ENCODE results near the gene RERE. TPM values are rescaled to one million over a fixed set of nuclear protein-coding genes. Genes with fewer than 3 reads are reported as not detected.

The RERE gene
- total and polyA plus RNA-seq, 2 experiments from 2014 or later = 39.8 to 62.8 TPM

DNA sequence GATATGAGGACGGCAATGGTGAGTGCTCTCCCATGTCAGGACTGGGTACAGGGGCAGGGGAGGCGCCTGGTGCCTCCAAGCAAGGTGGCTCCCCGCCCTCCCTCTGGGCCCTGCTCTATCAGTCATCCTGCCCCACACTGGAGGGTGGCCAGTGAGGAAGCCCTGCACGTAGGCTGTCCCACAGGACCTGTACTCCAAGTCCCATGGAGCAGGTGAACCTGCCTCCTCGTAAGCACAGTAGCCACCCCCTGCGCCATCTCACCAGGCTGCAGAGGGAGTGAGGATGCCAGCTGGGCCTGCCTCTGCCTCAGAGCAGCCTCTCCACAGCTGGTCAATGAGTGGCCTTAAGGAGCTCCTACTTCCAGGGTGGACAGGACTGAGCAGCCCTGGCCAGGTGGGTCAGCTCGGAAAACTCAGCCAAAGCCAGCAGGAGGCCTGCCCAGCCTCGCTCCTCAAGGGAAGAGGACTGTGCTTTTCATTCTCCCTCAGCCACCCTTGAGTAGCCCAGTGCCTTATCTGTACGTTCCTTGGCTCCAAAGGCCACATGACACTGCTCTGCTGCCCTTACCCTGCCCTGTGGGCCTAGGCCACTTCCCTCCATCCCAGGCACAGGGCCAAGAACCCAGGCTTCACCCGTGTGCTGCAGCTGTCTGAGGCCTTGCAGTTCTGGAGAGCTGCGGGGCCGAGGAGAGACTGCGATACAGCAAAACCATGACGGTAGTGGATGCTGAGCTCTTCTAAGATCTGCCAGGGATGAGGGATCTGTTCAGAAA, 459.9 kb downstream of the RERE start:
- H3K4me3 ChIP-seq = no peak overlapping the region
- peaks cover 3% of the 10 kb centered on the region for H3K79me2 ChIP-seq
- H3K9me2 ChIP-seq (replicated peaks; ENCODE audit: insufficient read depth) = no peaks in the 10 kb centered on the region
- 96% methylated on average over 14 of the region's 14 CpGs for WGBS (ENCODE audit: low lambda C conversion rate, missing lambda C conversion rate)
- H3K4me1 ChIP-seq (ENCODE audit: insufficient read depth) = no peaks in the 10 kb centered on the region
- H4K20me1 ChIP-seq (ENCODE audit: insufficient read depth, poor library complexity, severe bottlenecking) = peaks cover 12% of the 10 kb centered on the region
- no peaks in the 10 kb centered on the region for H3K27me3 ChIP-seq
- no peaks in the 10 kb centered on the region for H3K9me3 ChIP-seq (ENCODE audit: low read depth)
- H3K36me3 ChIP-seq (replicated peaks; ENCODE audit: insufficient read depth, low read depth) = no peaks in the 10 kb centered on the region
- H3K27ac ChIP-seq = no peak overlapping the region
- H2AFZ ChIP-seq = no peak overlapping the region
- DNase-seq (ENCODE audit: low spot score) = no peak
- H3K4me2 ChIP-seq = no peak overlapping the region
- TF ChIP-seq EZH2phosphoT487 (IDR thresholded peaks at IDR 0.05; ENCODE audit: low read depth, severe bottlenecking, unreplicated experiment) = no peak
- TF ChIP-seq CTCF (IDR thresholded peaks at IDR 0.05; ENCODE audit: poor library complexity) = no peak
- TF ChIP-seq EZH2 (IDR thresholded peaks at IDR 0.05; ENCODE audit: borderline replicate concordance) = no peak

GRCh38 chr1:8356256-8357209, 460.9 kb downstream of the RERE start:
- no peaks in the 10 kb centered on the region for H3K9me2 ChIP-seq (replicated peaks; ENCODE audit: insufficient read depth)
- no peaks in the 10 kb centered on the region for H3K27me3 ChIP-seq
- no peaks in the 10 kb centered on the region for H3K4me1 ChIP-seq (ENCODE audit: insufficient read depth)
- TF ChIP-seq EZH2phosphoT487 (IDR thresholded peaks at IDR 0.05; ENCODE audit: low read depth, severe bottlenecking, unreplicated experiment) (no peak), CTCF (IDR thresholded peaks at IDR 0.05; ENCODE audit: poor library complexity) (no peak), EZH2 (IDR thresholded peaks at IDR 0.05; ENCODE audit: borderline replicate concordance) (no peak)
- H3K9me3 ChIP-seq (ENCODE audit: low read depth) = no peaks in the 10 kb centered on the region
- DNase-seq (ENCODE audit: low spot score) = no peak
- no peak overlapping the region for H3K4me2 ChIP-seq
- no peaks in the 10 kb centered on the region for H3K36me3 ChIP-seq (replicated peaks; ENCODE audit: insufficient read depth, low read depth)
- H3K27ac ChIP-seq = no peak overlapping the region
- no peak overlapping the region for H3K4me3 ChIP-seq
- H4K20me1 ChIP-seq (ENCODE audit: insufficient read depth, poor library complexity, severe bottlenecking) = peaks cover 10% of the 10 kb centered on the region
- WGBS (ENCODE audit: low lambda C conversion rate, missing lambda C conversion rate) = 96% methylated on average over 23 of the region's 27 CpGs
- H3K79me2 ChIP-seq = no peaks in the 10 kb centered on the region
- H2AFZ ChIP-seq = no peak overlapping the region

DNA sequence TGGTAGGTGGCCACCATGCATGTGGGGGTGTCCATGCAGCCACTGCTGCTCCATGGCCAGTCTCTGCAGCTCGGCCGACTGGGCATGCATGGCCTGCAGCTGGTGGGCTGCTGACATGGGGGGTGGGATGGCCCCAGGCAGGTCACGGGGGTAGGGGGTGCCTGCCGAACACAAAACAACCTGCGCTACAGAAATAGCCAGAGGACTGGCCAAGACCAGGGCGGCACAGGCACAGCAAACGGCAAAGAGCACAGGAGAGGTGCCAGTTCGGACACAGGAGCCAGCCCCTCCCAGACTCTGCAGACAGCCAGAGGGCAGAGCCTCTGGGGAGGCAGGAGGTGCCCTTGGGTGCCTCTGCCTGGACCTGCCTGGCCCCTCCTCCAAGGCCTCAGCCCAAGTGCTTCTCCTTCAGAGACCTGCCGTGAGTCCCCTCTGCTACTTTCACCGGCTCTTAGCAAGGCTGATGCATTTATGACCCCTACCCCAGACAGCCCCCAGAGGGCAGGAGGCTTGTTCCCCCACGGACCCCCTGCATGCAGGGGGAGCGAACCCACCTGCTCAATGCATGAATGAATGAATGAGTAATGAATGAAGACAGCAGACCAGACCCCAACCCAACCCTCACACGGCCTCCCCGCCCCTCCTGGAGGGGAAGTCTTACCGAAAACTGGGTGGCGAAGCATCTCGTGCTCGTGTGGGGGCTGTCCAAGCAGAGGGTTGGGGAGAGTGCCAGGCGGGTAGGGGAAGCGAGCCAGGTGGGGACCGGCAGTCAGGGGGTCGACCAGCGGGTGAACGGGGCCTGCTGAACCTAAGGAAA, 461.8 kb downstream of the RERE start:
- Histone ChIP-seq H3K9me3 (ENCODE audit: low read depth) (no peaks in the 10 kb centered on the region), H3K4me2 (no peak overlapping the region), H3K27me3 (no peaks in the 10 kb centered on the region), H2AFZ (no peak overlapping the region), H3K4me3 (no peak overlapping the region), H3K27ac (no peak overlapping the region), H3K79me2 (no peaks in the 10 kb centered on the region), H3K9me2 (replicated peaks; ENCODE audit: insufficient read depth) (no peaks in the 10 kb centered on the region), H3K4me1 (ENCODE audit: insufficient read depth) (no peaks in the 10 kb centered on the region), H4K20me1 (ENCODE audit: insufficient read depth, poor library complexity, severe bottlenecking) (peaks cover 10% of the 10 kb centered on the region), H3K36me3 (replicated peaks; ENCODE audit: insufficient read depth, low read depth) (no peaks in the 10 kb centered on the region)
- no peak for DNase-seq (ENCODE audit: low spot score)
- 94% methylated on average over 22 of the region's 24 CpGs for WGBS (ENCODE audit: low lambda C conversion rate, missing lambda C conversion rate)
- TF ChIP-seq EZH2phosphoT487 (IDR thresholded peaks at IDR 0.05; ENCODE audit: low read depth, severe bottlenecking, unreplicated experiment) (no peak), CTCF (IDR thresholded peaks at IDR 0.05; ENCODE audit: poor library complexity) (no peak), EZH2 (IDR thresholded peaks at IDR 0.05; ENCODE audit: borderline replicate concordance) (no peak)

Measured in hepatocyte (in vitro differentiated cells).